ENCODE data around the gene VANGL2.

The VANGL2 gene

GRCh38 chr1:160361814-160362167 lies 38.6 kb upstream of the VANGL2 start:
- no peak overlapping the region for H3K9ac ChIP-seq (ENCODE audit: low read length)
- H3F3A ChIP-seq (ENCODE audit: insufficient read depth, low read length): no peaks in the 10 kb centered on the region

DNA sequence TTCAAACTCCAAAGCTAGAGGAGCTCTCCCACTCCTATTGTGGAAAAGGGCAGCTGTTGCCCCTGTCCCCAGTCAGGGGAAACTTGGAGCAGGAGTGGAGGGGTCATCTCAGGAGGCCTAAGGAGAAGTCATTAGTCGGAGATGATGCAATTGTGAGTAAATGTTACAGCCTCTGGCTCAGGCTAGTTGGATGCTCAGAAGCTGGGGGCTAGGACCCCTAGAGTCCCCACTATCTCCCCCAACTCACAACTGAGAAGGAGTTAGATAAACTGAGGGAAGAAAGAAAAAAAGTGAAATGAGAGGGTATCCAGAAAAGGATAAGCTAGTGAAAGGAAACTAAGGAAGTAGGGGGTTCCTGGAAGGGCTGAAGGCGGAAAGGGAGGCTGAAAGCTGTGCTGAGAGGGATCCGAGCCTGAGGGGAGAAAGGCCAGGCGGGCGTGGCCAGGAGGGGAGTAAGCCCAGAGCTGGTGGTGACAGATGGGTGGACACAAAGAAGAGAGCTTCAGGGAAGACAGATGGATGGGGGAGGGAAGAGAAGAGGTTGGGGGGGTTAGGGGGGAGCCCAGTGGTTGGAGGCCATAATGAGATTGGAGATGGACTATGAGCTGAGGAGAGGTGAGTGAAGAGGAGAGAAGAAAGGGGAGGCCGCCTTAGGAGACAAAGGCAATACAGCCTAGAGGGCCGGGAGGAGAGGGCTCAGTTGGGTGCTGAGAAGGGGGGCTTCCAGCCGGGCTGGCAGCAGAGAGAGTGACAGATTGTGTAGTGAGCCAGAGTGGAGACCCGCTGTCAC lies 38.0 kb upstream of the VANGL2 start:
- H3K4me2 ChIP-seq (ENCODE audit: low read length): no peak overlapping the region
- no peak overlapping the region for H3K4me3 ChIP-seq (ENCODE audit: low read depth, low read length, poor library complexity, severe bottlenecking)
- no peak overlapping the region for H2AFZ ChIP-seq (ENCODE audit: low read length)
- H3K9ac ChIP-seq (ENCODE audit: low read length): no peak overlapping the region
- H3K27ac ChIP-seq (ENCODE audit: low read depth, low read length, poor library complexity, severe bottlenecking): no peak overlapping the region
- H3K9me2 ChIP-seq (ENCODE audit: low read depth, low read length): no peaks in the 10 kb centered on the region
- H3K9me3 ChIP-seq (ENCODE audit: low read length): no peaks in the 10 kb centered on the region
- TF ChIP-seq CTCF (IDR thresholded peaks at IDR 0.05; ENCODE audit: low read length) (no peak), EZH2 (IDR thresholded peaks at IDR 0.05; ENCODE audit: borderline replicate concordance, low read length) (no peak)
- H3K36me3 ChIP-seq (ENCODE audit: insufficient read depth, low read length): peaks cover 36% of the 10 kb centered on the region
- no peaks in the 10 kb centered on the region for H3K4me1 ChIP-seq (ENCODE audit: insufficient read depth, low read length, severe bottlenecking)
- H4K20me1 ChIP-seq (ENCODE audit: insufficient read depth, low read length): no peaks in the 10 kb centered on the region
- H3F3A ChIP-seq (ENCODE audit: insufficient read depth, low read length): no peaks in the 10 kb centered on the region
- no peaks in the 10 kb centered on the region for H3K27me3 ChIP-seq (ENCODE audit: insufficient read depth, low read length)
- no peaks in the 10 kb centered on the region for H3K79me2 ChIP-seq (ENCODE audit: insufficient read depth, low read length)

More at GRCh38 chr1:160361814-160362167, 38.6 kb upstream of the VANGL2 start:
- Histone ChIP-seq H3K9me2 (ENCODE audit: low read depth, low read length) (no peaks in the 10 kb centered on the region), H3K9me3 (ENCODE audit: low read length) (no peaks in the 10 kb centered on the region), H2AFZ (ENCODE audit: low read length) (no peak overlapping the region), H3K27ac (ENCODE audit: low read depth, low read length, poor library complexity, severe bottlenecking) (no peak overlapping the region), H3K79me2 (ENCODE audit: insufficient read depth, low read length) (no peaks in the 10 kb centered on the region), H3K27me3 (ENCODE audit: insufficient read depth, low read length) (no peaks in the 10 kb centered on the region), H3K4me2 (ENCODE audit: low read length) (no peak overlapping the region), H3K4me3 (ENCODE audit: low read depth, low read length, poor library complexity, severe bottlenecking) (no peak overlapping the region), H3K36me3 (ENCODE audit: insufficient read depth, low read length) (peaks cover 41% of the 10 kb centered on the region), H3K4me1 (ENCODE audit: insufficient read depth, low read length, severe bottlenecking) (no peaks in the 10 kb centered on the region), H4K20me1 (ENCODE audit: insufficient read depth, low read length) (no peaks in the 10 kb centered on the region)
- no peak for TF ChIP-seq EZH2 (IDR thresholded peaks at IDR 0.05; ENCODE audit: borderline replicate concordance, low read length)
- no peak for TF ChIP-seq CTCF (IDR thresholded peaks at IDR 0.05; ENCODE audit: low read length)

- no peaks in the 10 kb centered on the region for H4K20me1 ChIP-seq (ENCODE audit: insufficient read depth, low read length)
- H3K9me3 ChIP-seq (ENCODE audit: low read length): no peaks in the 10 kb centered on the region
- no peaks in the 10 kb centered on the region for H3K9me2 ChIP-seq (ENCODE audit: low read depth, low read length)
- H2AFZ ChIP-seq (ENCODE audit: low read length): no peak overlapping the region
- peaks cover 29% of the 10 kb centered on the region for H3K36me3 ChIP-seq (ENCODE audit: insufficient read depth, low read length)
- no peaks in the 10 kb centered on the region for H3F3A ChIP-seq (ENCODE audit: insufficient read depth, low read length)
- H3K4me2 ChIP-seq (ENCODE audit: low read length): no peak overlapping the region
- H3K27ac ChIP-seq (ENCODE audit: low read depth, low read length, poor library complexity, severe bottlenecking): no peak overlapping the region
- no peak for TF ChIP-seq CTCF (IDR thresholded peaks at IDR 0.05; ENCODE audit: low read length)
- TF ChIP-seq EZH2 (IDR thresholded peaks at IDR 0.05; ENCODE audit: borderline replicate concordance, low read length): no peak
- H3K9ac ChIP-seq (ENCODE audit: low read length): no peak overlapping the region
- H3K79me2 ChIP-seq (ENCODE audit: insufficient read depth, low read length): no peaks in the 10 kb centered on the region
- H3K4me1 ChIP-seq (ENCODE audit: insufficient read depth, low read length, severe bottlenecking): no peaks in the 10 kb centered on the region
- no peak overlapping the region for H3K4me3 ChIP-seq (ENCODE audit: low read depth, low read length, poor library complexity, severe bottlenecking)
- H3K27me3 ChIP-seq (ENCODE audit: insufficient read depth, low read length): no peaks in the 10 kb centered on the region
These were observed 37.4 kb upstream of the VANGL2 start for GRCh38 chr1:160363010-160363409.

Measured in OCI-LY1 (cell line).